ENCODE data around the gene ERC2.

- TF ChIP-seq EZH2 (IDR thresholded peaks at IDR 0.05; ENCODE audit: borderline replicate concordance, low read length) (no peak), CTCF (conservative IDR thresholded peaks at IDR 0.05 in 1 of 2, IDR thresholded peaks at IDR 0.05 in 1 of 2; ENCODE audit: extremely low read depth in 1 of 2, insufficient read depth in 1 of 2, low read depth in 1 of 2, low read length in 2 of 2) (no peak)
Observed at GRCh38 chr3:55907616-55908015, 560.7 kb downstream of the ERC2 start.

Measured in mammary epithelial cell (primary cell).